Fibroblast of peridontal ligament (primary cell): Measurements from ENCODE around the gene KRTAP10-4.
"Not testable (repeated sequence)": the region's sequence is repeated elsewhere in the genome, so short reads cannot be mapped to it uniquely, and the experiment has no call there.

Experiments
- DNase-seq: peaks from one replicate; pipeline ENCODE4 v3.0.0-alpha.2; 2010; ENCODE audit errors: extremely low read depth

Gene KRTAP10-4

DNA sequence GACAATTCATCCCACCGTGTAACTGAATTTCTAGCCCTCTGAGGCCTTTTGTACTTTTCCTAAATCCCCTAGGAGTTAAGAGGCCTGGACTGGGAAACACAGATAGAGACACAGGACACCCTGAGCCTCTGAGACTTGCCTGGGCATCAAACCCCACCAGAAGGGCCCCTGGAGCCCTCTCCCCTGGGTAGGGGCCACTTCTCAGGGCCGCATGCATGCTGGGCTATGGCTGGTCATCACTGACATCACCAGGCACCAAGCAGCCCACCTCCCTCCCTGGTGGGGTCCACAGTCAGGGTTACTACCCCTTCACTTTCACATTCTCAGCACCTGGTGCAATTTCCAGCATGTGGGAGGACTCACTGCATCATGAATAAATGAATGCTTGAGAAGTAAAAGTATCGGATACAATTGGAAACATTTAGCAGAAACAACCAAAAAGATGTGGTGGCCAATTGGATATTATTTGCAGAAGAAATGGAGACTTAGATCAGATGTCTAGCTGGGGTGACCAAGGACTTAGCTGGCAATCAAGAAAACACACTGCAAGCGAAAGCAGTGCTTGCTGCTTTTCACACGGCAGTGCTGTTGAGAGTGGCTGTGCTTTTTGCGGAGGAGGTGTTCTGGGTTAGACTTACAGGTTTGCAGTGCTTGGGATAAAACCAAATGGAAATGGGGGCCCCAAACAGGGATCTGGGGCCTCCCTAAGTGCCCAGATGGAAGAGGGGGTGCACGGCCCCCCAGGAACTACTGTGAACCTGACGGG lies 25.9 kb downstream of the KRTAP10-4 start:
- no peak for DNase-seq

DNA sequence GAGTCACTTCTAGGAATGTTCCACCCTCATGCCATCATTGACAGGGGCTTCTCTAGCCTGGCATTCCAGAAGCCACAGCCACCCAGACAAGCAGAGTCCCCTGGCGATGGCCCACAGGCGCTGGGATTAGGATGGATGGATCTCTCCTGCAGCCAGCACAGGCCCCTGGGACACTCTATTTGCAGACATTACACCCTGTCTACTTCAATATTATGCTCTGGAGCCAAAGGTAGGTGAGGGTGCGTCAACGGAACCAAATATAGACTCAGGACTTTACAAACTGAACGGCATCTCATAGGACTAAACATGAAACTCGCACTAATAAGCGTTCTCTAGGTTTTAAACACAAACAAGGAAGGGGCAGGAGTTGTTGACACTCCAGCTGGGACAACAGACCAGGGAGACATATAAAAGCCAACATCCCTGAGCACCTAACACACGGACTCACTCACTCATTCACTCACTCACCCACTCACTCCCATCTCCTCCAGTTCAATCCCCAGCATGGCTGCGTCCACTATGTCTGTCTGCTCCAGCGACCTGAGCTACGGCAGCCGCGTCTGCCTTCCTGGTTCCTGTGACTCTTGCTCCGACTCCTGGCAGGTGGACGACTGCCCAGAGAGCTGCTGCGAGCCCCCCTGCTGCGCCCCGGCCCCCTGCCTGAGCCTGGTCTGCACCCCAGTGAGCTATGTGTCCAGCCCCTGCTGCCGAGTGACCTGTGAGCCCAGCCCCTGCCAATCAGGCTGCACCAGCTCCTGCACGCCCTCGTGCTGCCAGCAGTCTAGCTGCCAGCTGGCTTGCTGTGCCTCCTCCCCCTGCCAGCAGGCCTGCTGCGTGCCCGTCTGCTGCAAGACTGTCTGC lies 26.8 kb downstream of the KRTAP10-4 start, which contains the start of gene KRTAP10-7:
Gene KRTAP10-7 (plus strand): TSS at position 480 of the 861 bp plus-strand sequence. CDS start 25 bp downstream, at position 505.
- DNase-seq = not testable (repeated sequence)

DNA sequence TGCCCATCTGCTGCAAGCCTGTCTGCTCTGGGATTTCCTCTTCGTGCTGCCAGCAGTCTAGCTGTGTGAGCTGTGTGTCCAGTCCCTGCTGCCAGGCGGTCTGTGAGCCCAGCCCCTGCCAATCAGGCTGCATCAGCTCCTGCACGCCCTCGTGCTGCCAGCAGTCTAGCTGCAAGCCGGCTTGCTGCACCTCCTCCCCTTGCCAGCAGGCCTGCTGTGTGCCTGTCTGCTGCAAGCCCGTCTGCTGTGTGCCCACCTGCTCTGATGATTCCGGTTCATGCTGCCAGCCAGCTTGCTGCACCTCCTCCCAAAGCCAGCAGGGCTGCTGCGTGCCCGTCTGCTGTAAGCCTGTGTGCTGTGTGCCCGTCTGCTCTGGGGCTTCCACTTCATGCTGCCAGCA lies 27.6 kb downstream of the KRTAP10-4 start:
- not testable (repeated sequence) for DNase-seq

DNA sequence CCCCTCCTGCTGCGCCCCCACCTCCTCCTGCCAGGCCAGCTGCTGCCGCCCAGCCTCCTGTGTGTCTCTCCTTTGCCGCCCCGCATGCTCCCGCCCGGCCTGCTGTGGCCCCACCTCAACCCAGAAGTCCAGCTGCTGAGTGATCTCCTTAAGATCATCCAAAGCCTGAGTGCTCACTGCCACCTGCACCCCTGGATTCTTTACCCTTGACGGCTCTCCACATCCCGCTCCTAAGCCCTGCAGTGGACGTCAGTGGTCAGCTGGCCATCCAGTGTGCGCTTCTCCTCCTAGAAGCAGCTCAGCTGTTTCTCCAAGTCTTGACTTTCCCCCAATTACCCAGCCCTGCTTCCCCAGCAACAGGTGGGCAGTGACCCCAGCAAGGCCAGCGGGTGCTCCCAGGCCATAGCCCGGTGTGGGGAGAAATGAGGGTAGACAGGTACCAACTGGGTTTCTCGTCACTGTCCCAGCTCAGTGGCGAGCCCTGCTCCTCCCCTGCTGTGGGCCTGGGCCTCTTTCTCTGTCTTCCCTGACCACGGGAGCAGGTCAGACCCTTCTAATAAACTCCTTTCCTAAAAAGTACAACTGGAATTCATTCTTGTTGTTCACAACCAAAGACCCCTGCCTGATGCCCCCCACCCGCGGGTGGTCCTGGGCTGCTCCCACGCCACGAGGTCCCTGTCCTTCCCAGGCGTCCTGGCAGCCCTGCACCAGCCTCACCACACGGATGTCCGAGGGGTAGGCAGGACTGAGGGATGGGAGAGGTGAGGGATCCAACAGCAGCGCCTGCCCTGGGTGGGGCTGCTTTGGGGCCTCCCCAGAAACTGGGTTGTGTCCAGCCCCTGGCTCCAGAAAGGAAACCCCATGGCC lies 28.3 kb downstream of the KRTAP10-4 start:
- no peak for DNase-seq

DNA sequence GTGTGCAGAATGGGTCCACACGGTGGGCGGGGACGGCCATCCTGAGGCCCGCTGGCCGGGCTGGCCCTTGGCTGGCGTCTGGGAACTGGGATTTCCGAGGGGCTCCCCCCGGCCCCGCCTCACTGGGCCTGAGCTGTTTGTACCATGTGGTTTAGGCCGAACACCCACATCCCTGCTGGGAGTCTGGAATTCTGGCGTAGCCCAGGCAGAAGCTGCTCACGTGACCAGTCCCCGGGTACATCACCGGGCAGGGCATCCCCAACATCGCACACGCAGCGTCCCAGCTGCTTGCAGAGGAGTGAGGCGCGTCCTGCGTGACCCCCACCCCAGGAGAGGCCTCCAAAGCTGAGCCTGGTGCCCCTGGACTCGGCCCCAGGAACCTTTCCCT lies 28.9 kb downstream of the KRTAP10-4 start:
- no peak for DNase-seq

DNA sequence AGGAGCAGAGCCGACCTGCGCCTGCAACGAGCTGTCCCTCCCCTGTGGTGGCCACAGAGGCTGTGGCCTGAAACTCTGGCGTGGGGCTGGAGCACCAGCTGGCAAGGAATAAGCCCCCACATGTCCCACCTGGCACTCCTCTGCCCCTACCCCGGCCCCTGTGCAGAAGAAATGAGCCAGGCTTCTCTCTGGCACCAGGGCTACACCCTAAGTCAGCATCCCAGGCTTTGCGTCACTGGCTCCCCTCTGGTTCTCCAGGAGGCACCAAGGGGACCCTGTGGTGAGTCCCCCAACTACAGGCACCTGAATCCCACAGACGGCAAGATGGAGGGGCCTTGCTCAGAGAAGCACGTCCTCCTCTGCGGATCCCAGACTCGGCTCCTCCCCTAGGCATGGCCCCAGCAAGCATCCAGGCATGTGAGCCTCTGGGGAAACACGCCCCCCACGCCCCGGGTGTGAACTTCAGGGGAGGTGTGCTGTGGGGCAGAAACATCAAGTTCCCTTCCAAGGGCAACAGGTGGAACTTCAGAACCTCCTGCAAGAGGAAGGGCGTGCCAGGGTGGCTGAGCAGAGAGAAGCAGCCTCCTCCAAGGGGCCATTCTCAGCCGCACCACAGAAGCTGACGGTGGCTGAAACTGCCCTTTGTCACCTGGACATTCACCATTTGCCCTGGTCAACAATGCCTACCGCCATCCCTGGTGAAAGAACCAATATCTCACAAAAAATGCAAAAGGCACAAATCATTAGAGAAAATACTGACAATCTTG lies 29.8 kb downstream of the KRTAP10-4 start:
- no peak for DNase-seq

DNA sequence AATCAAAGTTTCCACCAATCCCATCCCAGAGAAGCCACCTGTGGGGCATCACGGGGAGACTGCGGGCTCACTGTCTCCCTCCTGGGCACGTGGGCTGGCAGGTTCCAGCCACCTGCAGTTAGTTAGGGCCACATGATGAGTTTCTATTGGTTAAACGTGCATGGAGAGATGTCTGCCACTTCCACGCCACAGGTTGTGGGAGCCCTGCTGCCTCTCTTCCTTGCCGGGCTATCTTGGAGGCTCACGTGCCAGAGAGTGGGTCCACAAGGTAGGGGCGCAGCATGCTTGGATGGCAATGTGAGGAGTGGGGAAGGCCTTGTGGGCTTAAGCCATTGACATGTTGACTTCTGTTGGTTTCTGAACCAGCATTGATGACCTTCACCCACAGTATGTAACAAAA lies 30.4 kb downstream of the KRTAP10-4 start:
- no peak for DNase-seq

DNA sequence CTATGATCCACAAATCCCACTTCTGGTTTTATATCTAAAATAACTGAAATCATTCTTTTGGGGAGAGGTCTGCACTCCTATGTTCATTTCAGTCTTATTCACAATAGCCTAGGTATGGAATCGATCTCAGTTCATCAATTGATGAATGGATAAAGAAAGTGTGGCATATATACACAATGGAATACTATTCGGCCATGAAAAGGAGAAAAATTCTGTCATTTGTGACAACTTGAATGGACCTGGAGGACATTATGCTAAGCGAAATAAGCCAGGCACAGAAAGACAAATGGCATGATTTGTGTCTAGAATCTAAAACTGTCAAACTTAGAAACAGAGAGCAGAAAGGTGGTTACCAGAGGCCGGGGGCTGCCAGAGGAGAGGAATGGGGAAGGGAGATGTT lies 33.0 kb downstream of the KRTAP10-4 start:
- DNase-seq = no peak

DNA sequence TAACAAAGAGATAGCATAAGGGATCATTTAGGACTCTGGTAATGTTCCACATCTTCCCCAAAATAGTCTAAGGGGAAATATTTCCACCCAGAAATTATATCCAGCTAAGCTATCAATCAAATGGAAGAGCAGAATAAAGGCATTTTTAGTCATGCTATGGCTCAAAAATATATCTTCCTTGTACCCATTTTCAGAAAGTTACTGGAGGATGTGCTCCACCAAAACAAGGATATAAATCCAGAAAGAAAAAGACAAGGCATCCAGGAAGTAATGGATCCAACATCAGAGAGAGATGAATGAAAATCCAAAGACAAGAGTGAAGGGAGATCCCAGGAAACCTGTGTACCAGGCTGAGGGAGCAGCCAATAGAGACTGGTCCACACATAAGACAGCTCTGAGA lies 35.7 kb downstream of the KRTAP10-4 start:
- no peak for DNase-seq

DNA sequence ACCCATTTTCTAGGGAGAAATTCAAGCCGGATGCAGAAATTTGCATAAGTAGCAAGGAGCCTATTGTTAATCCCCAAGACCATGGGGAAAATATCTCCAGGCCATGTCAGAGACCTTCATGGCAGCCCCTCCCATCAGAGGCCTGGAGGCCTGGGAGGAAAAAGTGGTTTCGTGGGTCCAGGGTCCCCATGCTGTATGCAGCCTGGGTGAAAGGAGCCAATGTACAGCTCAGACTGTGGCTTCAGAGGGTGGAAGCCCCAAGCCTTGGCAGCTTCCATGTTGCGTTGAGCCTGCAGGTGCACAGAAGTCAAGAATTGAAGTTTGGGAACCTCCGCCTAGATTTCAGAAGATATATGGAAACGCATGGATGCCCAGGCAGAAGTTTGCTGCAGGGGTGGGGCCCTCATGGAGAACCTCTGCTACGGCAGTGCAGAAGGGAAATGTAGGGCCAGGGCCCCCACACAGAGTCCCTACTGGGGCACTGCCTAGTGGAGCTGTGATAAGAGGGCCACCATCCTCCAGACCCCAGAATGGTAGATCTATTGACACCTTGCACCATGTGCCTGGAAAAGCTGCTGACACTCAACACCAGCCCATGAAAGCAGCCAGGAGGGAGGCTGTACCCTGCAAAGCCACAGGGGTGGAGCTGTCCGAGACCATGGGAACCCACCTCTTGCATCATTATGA lies 36.8 kb downstream of the KRTAP10-4 start:
- not testable (repeated sequence) for DNase-seq

DNA sequence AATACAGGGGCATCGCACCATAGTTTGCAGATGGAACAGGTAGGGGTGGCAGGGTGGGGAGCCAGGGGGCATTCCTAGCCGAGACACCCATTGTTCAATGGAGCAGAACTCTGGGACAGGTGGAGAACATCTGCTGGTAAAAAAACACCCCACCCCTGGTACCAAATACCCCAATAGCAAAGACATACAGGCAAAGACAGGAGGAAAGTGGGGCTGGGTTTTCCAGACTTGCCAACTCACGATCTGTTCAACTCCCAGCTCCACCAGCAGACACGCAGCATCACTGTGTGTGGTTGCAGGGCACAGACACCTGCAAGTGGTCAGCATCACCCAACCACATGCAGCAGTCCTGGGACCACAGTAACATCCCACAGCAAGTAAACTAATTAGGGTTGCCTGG lies 38.0 kb downstream of the KRTAP10-4 start:
- DNase-seq = no peak

DNA sequence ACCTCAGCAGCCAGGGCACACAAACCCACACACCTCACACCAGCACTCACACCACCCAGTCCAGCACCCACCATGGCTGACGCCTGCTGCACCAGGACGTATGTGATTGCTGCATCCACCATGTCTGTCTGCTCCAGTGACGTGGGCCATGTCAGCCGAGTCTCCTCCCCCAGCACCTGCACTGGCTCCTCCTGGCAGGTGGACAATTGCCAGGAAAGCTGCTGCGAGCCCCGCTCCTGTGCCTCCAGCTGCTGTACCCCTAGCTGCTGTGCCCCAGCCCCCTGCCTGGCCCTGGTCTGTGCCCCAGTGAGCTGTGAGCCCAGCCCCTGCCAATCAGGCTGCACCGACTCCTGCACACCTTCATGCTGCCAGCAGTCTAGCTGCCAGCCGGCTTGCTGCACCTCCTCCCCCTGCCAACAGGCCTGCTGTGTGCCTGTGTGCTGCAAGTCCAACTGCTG lies 38.5 kb downstream of the KRTAP10-4 start, which contains the start of gene KRTAP10-8:
Gene KRTAP10-8 (plus strand): TSS at position 51 of the 458 bp plus-strand sequence. CDS start 22 bp downstream, at position 73.
- no peak for DNase-seq

DNA sequence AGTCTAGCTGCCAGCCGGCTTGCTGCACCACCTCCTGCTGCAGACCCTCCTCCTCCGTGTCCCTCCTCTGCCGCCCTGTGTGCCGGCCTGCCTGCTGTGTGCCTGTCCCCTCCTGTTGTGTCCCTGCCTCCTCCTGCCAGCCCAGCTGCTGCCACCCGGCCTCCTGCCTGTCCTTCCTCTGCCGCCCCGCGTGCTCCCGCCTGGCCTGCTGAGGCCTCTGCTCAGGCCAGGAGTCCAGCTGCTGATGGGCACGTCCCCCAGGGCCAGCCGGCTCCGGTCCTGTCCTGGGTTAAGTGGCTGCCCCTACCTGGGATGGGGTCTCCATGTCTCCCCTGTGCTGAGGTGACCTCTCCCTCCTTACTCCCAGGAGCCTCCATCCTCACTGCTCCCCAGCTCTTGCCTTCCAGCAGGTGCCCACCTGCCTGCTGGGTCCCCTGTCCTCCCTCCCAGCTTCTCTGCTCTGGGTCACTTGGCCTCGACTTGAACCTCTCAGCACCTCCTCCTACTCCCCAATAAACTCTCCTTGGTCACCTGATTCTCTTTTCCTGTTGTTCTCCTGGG lies 39.2 kb downstream of the KRTAP10-4 start:
- DNase-seq = no peak

DNA sequence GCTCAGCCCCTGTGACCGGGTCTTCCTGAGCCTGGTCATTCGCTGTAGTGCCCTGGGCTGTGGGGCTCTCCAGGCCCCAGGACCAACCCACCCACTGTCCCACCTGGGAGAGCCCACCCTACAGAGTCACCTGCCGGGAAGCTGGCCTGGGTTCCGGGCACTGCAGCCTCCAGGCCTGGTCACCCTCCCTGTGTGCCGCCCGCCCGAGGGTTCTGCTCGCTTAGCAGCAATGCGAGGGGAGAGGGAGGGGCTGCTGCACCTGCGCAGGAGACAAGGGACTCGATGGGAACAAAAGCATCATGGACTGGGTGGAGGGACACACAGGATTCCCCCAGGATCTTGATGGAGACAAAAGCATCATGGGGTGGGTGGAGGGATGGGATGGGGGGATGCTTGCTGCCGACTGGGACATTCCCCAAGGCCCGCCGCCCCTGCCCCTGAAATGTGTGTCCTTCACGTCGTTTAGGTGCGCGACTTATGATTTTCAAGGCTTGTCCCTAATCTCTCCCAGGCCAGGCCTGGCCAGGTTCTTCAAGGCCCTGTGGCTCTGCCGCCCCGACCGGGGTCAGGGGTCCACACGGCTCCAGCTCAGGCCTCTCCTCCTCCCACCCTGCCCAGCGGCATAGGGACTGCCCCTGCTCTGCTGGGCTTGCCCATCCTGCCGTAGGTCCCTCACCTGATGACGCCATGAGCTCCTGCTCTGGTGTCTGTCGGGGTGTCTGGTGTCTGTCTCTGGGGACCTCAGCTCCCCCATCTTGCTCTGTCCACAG lies 40.0 kb downstream of the KRTAP10-4 start:
- no peak for DNase-seq

DNA sequence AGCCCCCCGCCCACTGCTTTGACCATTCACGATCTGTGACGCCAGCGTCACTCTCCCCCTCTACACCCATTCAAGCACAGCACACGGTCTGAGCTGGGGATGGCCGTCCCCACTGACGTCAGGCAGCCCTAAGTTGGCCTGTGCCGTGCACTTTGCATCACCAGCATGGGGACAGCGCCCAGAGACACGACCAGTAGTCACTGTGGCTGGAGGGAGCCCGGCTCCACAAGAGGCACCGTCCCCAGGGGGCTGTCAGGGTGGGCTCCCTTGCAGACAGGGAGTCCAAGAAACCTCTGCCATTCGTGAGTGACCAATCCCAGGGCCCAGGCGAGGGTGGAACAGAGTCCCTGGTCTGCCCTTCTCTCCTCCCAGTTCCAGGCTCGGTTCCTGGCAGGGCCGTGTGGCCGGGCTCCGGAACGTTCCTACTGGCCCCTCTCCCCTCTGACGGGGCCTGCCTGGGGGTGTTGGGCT lies 40.7 kb downstream of the KRTAP10-4 start:
- DNase-seq = no peak

DNA sequence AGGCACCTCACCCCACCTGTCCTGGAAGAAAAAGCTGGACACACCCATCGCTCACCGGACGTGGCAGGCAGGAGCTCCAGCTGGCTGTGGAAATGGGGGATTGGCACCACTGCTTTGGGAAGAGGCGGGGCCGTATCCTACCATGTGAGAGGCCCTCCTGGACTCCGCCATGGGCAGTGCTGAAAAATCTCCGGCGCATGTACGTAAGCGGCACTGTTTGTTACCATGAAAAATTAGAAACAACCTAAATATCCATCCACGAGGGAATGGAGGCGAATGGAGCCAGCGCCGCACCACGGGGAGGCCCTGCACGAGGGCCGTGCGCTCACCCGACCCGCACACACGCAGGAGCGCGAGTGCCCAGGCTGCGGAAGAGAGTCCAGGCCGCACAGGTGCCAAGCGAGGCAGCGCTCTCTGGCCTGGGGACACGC lies 41.4 kb downstream of the KRTAP10-4 start:
- DNase-seq = no peak

DNA sequence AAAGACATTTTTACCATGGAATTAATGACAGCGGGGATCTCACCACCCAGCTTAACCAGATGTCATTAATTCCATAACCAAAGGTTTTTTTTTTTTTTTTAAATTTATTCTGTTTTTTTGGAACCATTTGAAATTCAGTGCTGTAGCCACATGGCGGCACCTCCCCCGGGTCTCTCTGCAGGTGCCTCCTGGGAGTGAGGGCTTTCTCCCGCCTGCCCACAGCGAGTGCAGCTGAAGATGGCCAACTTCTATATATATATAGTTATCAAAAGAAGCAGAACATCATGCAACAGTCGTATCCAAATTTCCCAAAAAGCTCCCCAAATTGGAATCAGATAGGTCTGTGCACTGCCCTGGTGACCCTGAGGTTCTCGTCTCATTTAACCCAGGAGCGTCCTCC lies 41.9 kb downstream of the KRTAP10-4 start:
- no peak for DNase-seq

DNA sequence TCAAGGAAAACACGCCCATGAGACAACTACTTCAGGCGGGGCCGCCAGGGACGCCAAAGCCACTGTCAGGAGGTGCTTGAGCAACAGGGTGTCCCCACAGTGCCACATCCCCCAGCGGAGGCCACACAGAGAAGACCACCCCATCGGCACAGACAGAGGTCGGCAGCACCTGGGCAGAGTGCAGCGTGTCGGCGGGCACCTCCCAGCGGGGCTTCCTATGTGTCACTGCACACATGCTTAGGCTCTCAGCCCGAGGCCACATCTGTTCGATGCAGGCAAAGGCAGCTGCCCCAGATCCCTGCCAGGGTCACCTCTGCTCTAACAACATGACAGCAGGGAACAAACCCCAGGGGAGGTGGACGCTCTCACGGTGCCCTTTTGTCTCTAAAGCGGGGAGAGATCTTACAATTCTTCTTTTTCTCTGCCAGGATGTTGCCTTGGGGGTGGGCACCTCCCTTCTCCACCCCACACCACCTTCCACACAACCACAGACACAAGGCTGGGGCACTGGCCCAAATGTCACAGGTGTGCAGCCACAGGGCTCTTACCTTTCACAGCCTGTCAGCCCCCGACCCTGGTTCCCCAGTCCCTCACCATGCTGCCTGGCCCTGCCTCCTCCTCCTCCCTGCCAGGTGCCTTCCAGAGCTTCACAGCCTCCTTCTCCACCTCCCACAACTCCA lies 42.5 kb downstream of the KRTAP10-4 start:
- no peak for DNase-seq

DNA sequence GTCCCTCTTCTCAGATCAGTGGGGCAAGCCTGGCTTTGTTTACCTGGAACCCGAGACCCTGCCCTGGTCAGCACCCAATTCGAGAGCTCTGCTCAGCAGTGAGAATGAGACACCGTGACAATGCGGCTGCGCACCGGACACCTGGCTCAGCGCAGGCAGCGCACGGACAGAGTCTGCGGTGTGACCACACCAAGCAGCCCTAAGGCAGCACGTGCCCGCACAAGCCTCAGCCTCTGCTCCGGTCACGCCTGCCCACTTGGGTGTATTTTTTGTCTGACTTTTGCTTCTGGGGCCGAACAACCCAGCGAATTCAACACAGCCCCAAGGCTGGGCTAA lies 43.0 kb downstream of the KRTAP10-4 start:
- no peak for DNase-seq
